Mucosa of rectum (tissue), 2 donors: ENCODE results near the gene TP53BP1.

Experiments
- H3K27ac ChIP-seq, 2 donors: one replicate each; pipeline ENCODE4 v1.7.0; 2013; ENCODE audit warnings: inconsistent platforms in 2 of 2, low read depth in 2 of 2, low read length in 2 of 2
- H3K27me3 ChIP-seq, 2 donors: one replicate each; pipeline ENCODE4 v1.7.0; 2013; ENCODE audit warnings: low read length in 2 of 2; ENCODE audit not compliant: control insufficient read depth in 2 of 2, insufficient read depth in 2 of 2
- H3K36me3 ChIP-seq, 2 donors: one replicate each; pipeline ENCODE4 v1.7.0; 2013; ENCODE audit warnings: low read length in 2 of 2; ENCODE audit not compliant: control insufficient read depth in 2 of 2, insufficient read depth in 2 of 2
- H3K4me1 ChIP-seq, 2 donors: one replicate each; pipeline ENCODE4 v1.7.0; 2013; ENCODE audit warnings: low read length in 2 of 2, mild to moderate bottlenecking in 1 of 2; ENCODE audit not compliant: control insufficient read depth in 2 of 2, insufficient read depth in 2 of 2
- H3K4me3 ChIP-seq, 2 donors: one replicate each; pipeline ENCODE4 v1.7.0; 2013; ENCODE audit warnings: low read length in 2 of 2
- H3K9ac ChIP-seq, 2 donors: one replicate each; pipeline ENCODE4 v1.7.0; 2013; ENCODE audit warnings: low read length in 2 of 2, low read depth in 1 of 2, mild to moderate bottlenecking in 1 of 2
- H3K9me3 ChIP-seq, 2 donors: one replicate each; pipeline ENCODE4 v1.7.0; 2013; ENCODE audit warnings: low read length in 2 of 2; ENCODE audit not compliant: control insufficient read depth in 2 of 2
- donor health status: healthy.
- donor health status: Normal muscosa, but diverticular disease.

Gene TP53BP1

GRCh38 chr15:43433165-43433564 is 59.8 kb downstream of the TP53BP1 start:
- no peaks in the 10 kb centered on the region for H3K4me1 ChIP-seq
- no peak overlapping the region for H3K27ac ChIP-seq
- H3K4me3 ChIP-seq = no peak overlapping the region
- H3K9me3 ChIP-seq = no peaks in the 10 kb centered on the region
- H3K36me3 ChIP-seq = peaks cover 35 to 49% of the 10 kb centered on the region in 2 donors
- no peaks in the 10 kb centered on the region for H3K27me3 ChIP-seq
- no peak overlapping the region for H3K9ac ChIP-seq

GRCh38 chr15:43429687-43430086 is 63.3 kb downstream of the TP53BP1 start:
- no peaks in the 10 kb centered on the region for H3K27me3 ChIP-seq
- H3K4me1 ChIP-seq = no peaks in the 10 kb centered on the region
- no peak overlapping the region for H3K4me3 ChIP-seq
- H3K36me3 ChIP-seq = peaks cover 36 to 55% of the 10 kb centered on the region in 2 donors
- no peak overlapping the region for H3K9ac ChIP-seq
- H3K27ac ChIP-seq = no peak overlapping the region
- H3K9me3 ChIP-seq = no peaks in the 10 kb centered on the region

GRCh38 chr15:43423793-43424192 is 69.2 kb downstream of the TP53BP1 start:
- Histone ChIP-seq H3K4me3 (no peak overlapping the region), H3K36me3 (peaks cover 37 to 58% of the 10 kb centered on the region in 2 donors), H3K27me3 (no peaks in the 10 kb centered on the region), H3K27ac (no peak overlapping the region), H3K9ac (no peak overlapping the region), H3K9me3 (no peaks in the 10 kb centered on the region), H3K4me1 (no peaks in the 10 kb centered on the region)

GRCh38 chr15:43420876-43421275 is 72.1 kb downstream of the TP53BP1 start:
- H3K27me3 ChIP-seq = no peaks in the 10 kb centered on the region
- no peak overlapping the region for H3K9ac ChIP-seq
- H3K36me3 ChIP-seq = peaks cover 40 to 58% of the 10 kb centered on the region in 2 donors
- H3K4me3 ChIP-seq = no peak overlapping the region
- no peaks in the 10 kb centered on the region for H3K9me3 ChIP-seq
- no peak overlapping the region for H3K27ac ChIP-seq
- no peaks in the 10 kb centered on the region for H3K4me1 ChIP-seq

- Histone ChIP-seq H3K27me3 (no peaks in the 10 kb centered on the region), H3K36me3 (peaks cover 45 to 61% of the 10 kb centered on the region in 2 donors), H3K9ac (no peak overlapping the region)
Observed at GRCh38 chr15:43420435-43420834, 72.5 kb downstream of the TP53BP1 start.

GRCh38 chr15:43414196-43414595 is 78.8 kb downstream of the TP53BP1 start:
- no peaks in the 10 kb centered on the region for H3K27me3 ChIP-seq

More at GRCh38 chr15:43420435-43420834, 72.5 kb downstream of the TP53BP1 start:
- Histone ChIP-seq H3K4me3 (no peak overlapping the region), H3K27ac (no peak overlapping the region), H3K9me3 (no peaks in the 10 kb centered on the region), H3K4me1 (no peaks in the 10 kb centered on the region)

GRCh38 chr15:43412096-43412495 is 80.9 kb downstream of the TP53BP1 start:
- H3K9me3 ChIP-seq = no peaks in the 10 kb centered on the region
- no peak overlapping the region for H3K27ac ChIP-seq
- H3K36me3 ChIP-seq = peaks cover 64 to 65% of the 10 kb centered on the region in 2 donors
- H3K27me3 ChIP-seq = no peaks in the 10 kb centered on the region
- H3K4me3 ChIP-seq = no peak overlapping the region
- H3K4me1 ChIP-seq = no peaks in the 10 kb centered on the region
- H3K9ac ChIP-seq = no peak overlapping the region

More at GRCh38 chr15:43414196-43414595, 78.8 kb downstream of the TP53BP1 start:
- H3K4me1 ChIP-seq = no peaks in the 10 kb centered on the region
- no peaks in the 10 kb centered on the region for H3K9me3 ChIP-seq
- H3K27ac ChIP-seq = no peak overlapping the region
- H3K4me3 ChIP-seq = no peak overlapping the region
- peaks cover 51% of the 10 kb centered on the region in 2 donors for H3K36me3 ChIP-seq
- H3K9ac ChIP-seq = no peak overlapping the region

GRCh38 chr15:43410572-43411214 is 82.3 kb downstream of the TP53BP1 start:
- Histone ChIP-seq H3K27ac (no peak overlapping the region), H3K36me3 (peaks cover 64 to 67% of the 10 kb centered on the region in 2 donors), H3K4me1 (no peaks in the 10 kb centered on the region), H3K27me3 (no peaks in the 10 kb centered on the region), H3K4me3 (no peak overlapping the region), H3K9ac (no peak overlapping the region), H3K9me3 (no peaks in the 10 kb centered on the region)

- H3K9ac ChIP-seq = no peak overlapping the region
- H3K27ac ChIP-seq = no peak overlapping the region
- no peaks in the 10 kb centered on the region for H3K9me3 ChIP-seq
- H3K27me3 ChIP-seq = no peaks in the 10 kb centered on the region
- H3K4me1 ChIP-seq = no peaks in the 10 kb centered on the region
- H3K36me3 ChIP-seq = peaks cover 65 to 76% of the 10 kb centered on the region in 2 donors
- H3K4me3 ChIP-seq = no peak overlapping the region
Observed at GRCh38 chr15:43408789-43409188, 84.2 kb downstream of the TP53BP1 start.

- Histone ChIP-seq H3K36me3 (peaks cover 65 to 72% of the 10 kb centered on the region in 2 donors), H3K4me3 (no peak overlapping the region), H3K9ac (no peak overlapping the region), H3K4me1 (no peaks in the 10 kb centered on the region), H3K9me3 (no peaks in the 10 kb centered on the region), H3K27me3 (no peaks in the 10 kb centered on the region), H3K27ac (no peak overlapping the region)
Observed at GRCh38 chr15:43406808-43407207, 86.1 kb downstream of the TP53BP1 start.
